AG04449 (cell line): Measurements from ENCODE around the gene TYW5.

Experiments
- CTCF ChIA-PET: fragments of 350-600 bp; formaldehyde crosslinking; extraction: SDS; loops from one replicate; lab custom pipeline; 2021; ENCODE audit warnings: antibody characterized with exemption; lab: Yijun Ruan, JAX
- POLR2A ChIA-PET: fragments of 400-600, 350-600 bp; formaldehyde crosslinking; extraction: SDS; loops from one replicate; lab custom pipeline; 2020; ENCODE audit warnings: antibody characterized with exemption, inconsistent platforms; lab: Yijun Ruan, JAX
- DNase-seq: peaks from one replicate; pipeline ENCODE4 v3.0.0-alpha.2; 2010; ENCODE audit warnings: low read depth, low spot score
- H3K4me3 ChIP-seq: 2 replicates; pipeline ENCODE4 v1.5.1; 2011; ENCODE audit warnings: low read depth, mild to moderate bottlenecking, control low read depth, low read length
- TF ChIP-seq, protein P1 (sequence below): IDR thresholded peaks from one replicate; pipeline ENCODE4 v1.5.1; 2011; ENCODE audit warnings: mild to moderate bottlenecking, moderate library complexity, low read length, control low read depth, inconsistent platforms; ENCODE audit not compliant: insufficient read depth; ENCODE audit errors: missing control alignments

TYW5 gene

DNA sequence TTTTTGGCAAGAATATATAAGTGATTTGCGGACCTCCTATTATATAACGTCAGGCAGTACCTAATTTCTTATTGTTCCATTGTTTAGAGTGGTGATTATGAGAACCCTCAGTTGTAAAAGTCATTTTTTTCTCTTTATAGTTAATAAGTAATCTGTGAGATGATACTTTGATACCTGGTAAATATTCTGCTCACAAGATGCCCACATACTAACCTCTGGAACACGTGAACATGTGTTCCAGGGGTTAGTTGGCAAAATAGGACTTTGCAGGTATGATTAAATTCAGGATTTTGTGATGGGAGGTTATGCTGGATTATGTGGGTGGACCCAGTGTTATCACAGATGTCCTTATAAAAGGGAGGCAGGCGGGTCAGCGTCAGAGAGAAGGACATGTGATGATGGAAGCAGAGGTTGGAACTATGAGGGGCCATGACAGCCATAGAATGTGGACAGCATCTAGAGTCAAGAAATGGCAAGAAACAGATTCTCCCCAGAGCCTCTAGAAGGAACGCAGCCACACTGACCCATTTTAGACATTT, 16.9 kb upstream of the TYW5 start:
- no peak overlapping the region for H3K4me3 ChIP-seq
- ChIA-PET CTCF (interaction anchor here (0.7 to 3.2 kb wide), 8 partner anchors 13 to 764 kb away, joined by 3 to 19 read pairs (median 3); no protein-coding TSS in a partner anchor), POLR2A (interaction anchor here (0.6 kb wide), 1 partner anchor 349 kb away, joined by 3 read pairs; no protein-coding TSS in a partner anchor)
- DNase-seq, result no peak
- TF ChIP-seq, protein P1, sequence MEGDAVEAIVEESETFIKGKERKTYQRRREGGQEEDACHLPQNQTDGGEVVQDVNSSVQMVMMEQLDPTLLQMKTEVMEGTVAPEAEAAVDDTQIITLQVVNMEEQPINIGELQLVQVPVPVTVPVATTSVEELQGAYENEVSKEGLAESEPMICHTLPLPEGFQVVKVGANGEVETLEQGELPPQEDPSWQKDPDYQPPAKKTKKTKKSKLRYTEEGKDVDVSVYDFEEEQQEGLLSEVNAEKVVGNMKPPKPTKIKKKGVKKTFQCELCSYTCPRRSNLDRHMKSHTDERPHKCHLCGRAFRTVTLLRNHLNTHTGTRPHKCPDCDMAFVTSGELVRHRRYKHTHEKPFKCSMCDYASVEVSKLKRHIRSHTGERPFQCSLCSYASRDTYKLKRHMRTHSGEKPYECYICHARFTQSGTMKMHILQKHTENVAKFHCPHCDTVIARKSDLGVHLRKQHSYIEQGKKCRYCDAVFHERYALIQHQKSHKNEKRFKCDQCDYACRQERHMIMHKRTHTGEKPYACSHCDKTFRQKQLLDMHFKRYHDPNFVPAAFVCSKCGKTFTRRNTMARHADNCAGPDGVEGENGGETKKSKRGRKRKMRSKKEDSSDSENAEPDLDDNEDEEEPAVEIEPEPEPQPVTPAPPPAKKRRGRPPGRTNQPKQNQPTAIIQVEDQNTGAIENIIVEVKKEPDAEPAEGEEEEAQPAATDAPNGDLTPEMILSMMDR, result no peak

DNA sequence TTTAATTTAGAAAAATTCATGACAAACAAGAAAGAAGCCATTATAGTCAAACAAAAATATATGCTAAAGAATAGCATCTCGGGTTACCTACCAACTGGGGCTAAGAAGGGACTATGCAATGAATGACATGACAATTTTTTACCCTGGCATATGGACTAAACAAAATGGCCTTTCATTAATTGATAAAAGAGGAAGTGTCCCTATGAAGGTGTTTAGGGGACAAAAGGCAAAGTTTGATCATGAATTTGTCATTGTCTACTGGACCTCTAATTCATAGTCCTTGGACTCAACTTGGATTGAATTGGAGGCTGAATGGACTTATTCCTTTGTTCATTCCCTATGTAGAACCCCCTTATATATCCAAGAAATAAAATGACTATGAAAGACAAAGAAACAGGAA, 12.8 kb upstream of the TYW5 start:
- no peak overlapping the region for H3K4me3 ChIP-seq
- POLR2A ChIA-PET, result no interaction called here
- no peak for DNase-seq
- CTCF ChIA-PET, result interaction anchor here (3.4 kb wide), 1 partner anchor 12 kb away, joined by 9 read pairs; no protein-coding TSS in a partner anchor
- TF ChIP-seq, protein P1, result no peak

DNA sequence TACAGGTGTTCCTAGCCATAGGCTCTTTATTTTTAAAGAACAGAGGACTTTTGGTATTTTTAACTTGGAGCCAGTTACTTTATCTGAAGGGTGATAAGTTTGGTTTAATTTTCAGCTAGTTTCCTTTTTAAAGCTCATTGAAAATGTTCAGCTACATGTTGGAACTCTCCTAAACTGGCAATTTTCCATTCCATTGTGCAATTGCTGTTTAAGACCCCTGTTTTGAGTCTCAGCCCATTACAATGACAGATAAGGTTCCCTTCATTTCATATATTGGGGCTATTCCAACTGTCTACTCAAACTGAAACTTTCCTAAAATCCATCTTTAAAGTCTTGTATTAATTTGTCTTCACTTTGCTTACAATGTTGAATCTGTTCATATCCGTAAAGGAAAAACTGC, 11.7 kb upstream of the TYW5 start:
- no peak for DNase-seq
- ChIA-PET POLR2A (no interaction called here), CTCF (interaction anchor here (1.0 to 3.4 kb wide), 3 partner anchors 9 to 504 kb away, joined by 3 to 9 read pairs (median 6); no protein-coding TSS in a partner anchor)
- TF ChIP-seq, protein P1, result no peak
- no peak overlapping the region for H3K4me3 ChIP-seq

DNA sequence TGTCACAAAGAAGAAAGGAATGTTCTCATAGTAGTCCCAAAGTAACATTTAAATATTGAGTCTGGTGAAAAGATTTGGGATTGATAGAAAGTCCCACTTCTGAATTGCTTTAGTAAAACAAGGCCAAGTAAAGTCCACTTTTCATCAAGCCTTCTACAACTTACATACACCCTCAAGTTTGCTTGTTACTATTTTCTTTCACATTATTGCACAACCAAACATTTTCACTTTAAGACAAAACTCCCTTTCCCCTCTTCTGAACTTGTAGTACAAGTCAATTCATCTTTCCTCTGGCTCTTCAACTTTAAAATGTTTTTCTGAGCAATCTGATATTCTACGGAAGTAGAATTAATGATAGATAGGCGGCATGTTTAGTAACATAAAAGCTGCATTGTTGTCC, 11.1 kb upstream of the TYW5 start:
- no peak for DNase-seq
- TF ChIP-seq, protein P1, result no peak
- no peak overlapping the region for H3K4me3 ChIP-seq
- ChIA-PET CTCF (interaction anchor here (0.8 to 3.4 kb wide), 4 partner anchors 9 to 504 kb away, joined by 3 to 9 read pairs (median 4); no protein-coding TSS in a partner anchor), POLR2A (no interaction called here)

DNA sequence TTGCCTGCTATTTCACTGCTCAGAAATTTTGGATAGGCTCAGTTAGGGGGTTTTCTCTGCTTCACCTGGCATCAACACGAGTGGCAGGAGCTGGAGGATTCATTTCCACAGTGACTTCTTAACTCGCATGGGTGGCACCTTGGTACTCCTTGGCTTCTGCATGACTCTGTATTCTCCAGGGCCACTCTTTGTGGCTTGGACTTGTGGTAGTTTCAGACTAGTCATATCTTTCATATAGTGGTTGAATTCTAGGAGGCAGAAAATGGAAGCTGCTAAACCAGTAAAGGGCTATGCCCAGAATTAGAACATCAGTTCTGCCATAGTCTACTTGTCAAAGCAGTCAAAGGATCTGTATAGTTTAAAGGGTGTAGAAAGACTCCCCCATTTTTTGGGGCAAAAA, 6.9 kb upstream of the TYW5 start:
- H3K4me3 ChIP-seq, result no peak overlapping the region
- no peak for DNase-seq
- POLR2A ChIA-PET, result no interaction called here
- CTCF ChIA-PET, result no interaction called here
- TF ChIP-seq, protein P1, result no peak

DNA sequence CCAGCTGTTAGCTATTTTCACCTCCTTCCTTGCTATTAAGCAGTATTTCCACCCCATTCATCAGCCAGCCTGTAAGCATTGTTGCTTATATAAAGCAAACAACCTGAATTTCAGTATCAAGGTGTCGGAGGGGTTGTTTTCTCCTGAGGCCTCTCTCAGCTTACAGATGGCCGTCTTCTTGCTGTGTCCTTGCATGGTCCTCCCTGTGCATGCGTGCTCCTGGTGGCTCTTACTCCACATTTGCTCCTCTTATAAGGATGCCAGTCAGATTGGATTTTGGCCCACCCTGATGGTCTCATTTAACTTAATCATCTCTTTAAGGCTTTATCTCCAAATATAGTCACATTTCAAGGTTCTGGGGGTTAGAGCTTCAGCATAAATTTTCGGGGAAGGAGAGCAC, 2.7 kb upstream of the TYW5 start:
- no peak for DNase-seq
- TF ChIP-seq, protein P1, result no peak
- CTCF ChIA-PET, result no interaction called here
- POLR2A ChIA-PET, result no interaction called here
- H3K4me3 ChIP-seq, result no peak overlapping the region
